ENCODE measurements around the gene SLC25A23. TPM values are rescaled to one million over a fixed set of nuclear protein-coding genes. Genes with fewer than 3 reads are reported as not detected.
A peak's percentile ranks its signal among the peaks of the same experiment; 100 is the strongest.

The SLC25A23 gene
- total RNA-seq, 1 experiment from 2014 or later = 59.5 TPM

DNA sequence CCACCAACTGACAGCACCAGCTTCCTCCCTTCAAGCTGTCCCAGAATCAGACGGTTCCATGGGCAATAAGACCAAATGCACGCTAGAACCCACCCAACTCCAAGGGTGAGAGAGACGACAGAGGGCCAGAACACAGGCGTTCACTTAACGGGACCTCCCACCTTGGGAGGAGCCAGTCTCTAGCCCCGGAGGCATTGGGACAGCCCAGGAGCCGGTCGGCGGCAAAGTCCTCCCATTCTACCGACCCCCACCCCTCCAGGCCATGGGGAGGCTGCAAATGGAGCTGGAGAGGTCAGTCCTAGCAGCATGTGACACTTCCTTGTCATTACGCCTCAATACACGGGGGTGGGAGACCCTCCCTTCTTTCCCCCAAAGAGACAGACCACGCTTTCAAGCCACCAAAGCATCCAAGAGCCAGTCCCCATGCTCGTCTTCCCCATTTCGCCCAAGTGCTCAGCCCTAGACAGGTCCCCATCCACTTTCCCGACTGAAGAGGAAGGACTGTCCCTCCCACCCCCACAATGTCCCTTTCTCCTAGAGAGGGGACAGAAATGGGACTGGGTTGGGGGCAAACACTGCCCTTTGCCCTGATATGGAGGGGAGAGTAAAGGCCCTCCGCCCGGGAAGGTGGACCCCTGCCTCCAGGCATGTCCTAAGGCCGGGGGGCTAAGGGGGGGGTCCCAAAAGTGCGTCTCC is 35.9 kb downstream of the SLC25A23 start:
- no peaks in the 10 kb centered on the region for H3K27me3 ChIP-seq (ENCODE audit: insufficient read depth, low read depth)
- H3K9me3 ChIP-seq (ENCODE audit: insufficient read depth, low read depth) = no peaks in the 10 kb centered on the region
- no peaks in the 10 kb centered on the region for H3K36me3 ChIP-seq (ENCODE audit: low read depth)
- no peaks in the 10 kb centered on the region for H3K9me2 ChIP-seq (ENCODE audit: insufficient read depth)
- TF ChIP-seq, protein P1, sequence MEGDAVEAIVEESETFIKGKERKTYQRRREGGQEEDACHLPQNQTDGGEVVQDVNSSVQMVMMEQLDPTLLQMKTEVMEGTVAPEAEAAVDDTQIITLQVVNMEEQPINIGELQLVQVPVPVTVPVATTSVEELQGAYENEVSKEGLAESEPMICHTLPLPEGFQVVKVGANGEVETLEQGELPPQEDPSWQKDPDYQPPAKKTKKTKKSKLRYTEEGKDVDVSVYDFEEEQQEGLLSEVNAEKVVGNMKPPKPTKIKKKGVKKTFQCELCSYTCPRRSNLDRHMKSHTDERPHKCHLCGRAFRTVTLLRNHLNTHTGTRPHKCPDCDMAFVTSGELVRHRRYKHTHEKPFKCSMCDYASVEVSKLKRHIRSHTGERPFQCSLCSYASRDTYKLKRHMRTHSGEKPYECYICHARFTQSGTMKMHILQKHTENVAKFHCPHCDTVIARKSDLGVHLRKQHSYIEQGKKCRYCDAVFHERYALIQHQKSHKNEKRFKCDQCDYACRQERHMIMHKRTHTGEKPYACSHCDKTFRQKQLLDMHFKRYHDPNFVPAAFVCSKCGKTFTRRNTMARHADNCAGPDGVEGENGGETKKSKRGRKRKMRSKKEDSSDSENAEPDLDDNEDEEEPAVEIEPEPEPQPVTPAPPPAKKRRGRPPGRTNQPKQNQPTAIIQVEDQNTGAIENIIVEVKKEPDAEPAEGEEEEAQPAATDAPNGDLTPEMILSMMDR (conservative IDR thresholded peaks at IDR 0.05) = no peak
- no peak for TF ChIP-seq EZH2 (IDR thresholded peaks at IDR 0.05; ENCODE audit: low read depth)
- H3K79me2 ChIP-seq (ENCODE audit: low read depth) = peaks cover 40% of the 10 kb centered on the region
- CTCF ChIA-PET = no interaction called here
- H3K4me2 ChIP-seq = peak overlapping the region; percentile 87
- POLR2A ChIA-PET (ENCODE audit: unreplicated experiment) = interaction anchor here (0.6 kb wide), 1 partner anchor 227 kb away, joined by 3 read pairs; no protein-coding TSS in a partner anchor
- no peaks in the 10 kb centered on the region for H3F3A ChIP-seq (ENCODE audit: insufficient read depth, low read depth)
- H3K4me3 ChIP-seq = peak overlapping the region; percentile 75
- peaks cover 44% of the 10 kb centered on the region for H4K20me1 ChIP-seq (ENCODE audit: insufficient read depth)
- intact Hi-C loops (cut with micrococcal nuclease; ENCODE audit: unreplicated experiment) = loop anchor here (5.0 kb wide), 1 partner anchor 39 kb away; the partner anchor contains the start of gene CRB3
- no peak overlapping the region for H3K27ac ChIP-seq
- H3K4me1 ChIP-seq (replicated peaks; ENCODE audit: insufficient read depth) = peaks cover 10% of the 10 kb centered on the region
- peak in 1 of 2 experiments; percentile 46 for DNase-seq
- BruUV-seq (replicated peaks) = no TSS peak
- H2AFZ ChIP-seq = no peak overlapping the region

DNA sequence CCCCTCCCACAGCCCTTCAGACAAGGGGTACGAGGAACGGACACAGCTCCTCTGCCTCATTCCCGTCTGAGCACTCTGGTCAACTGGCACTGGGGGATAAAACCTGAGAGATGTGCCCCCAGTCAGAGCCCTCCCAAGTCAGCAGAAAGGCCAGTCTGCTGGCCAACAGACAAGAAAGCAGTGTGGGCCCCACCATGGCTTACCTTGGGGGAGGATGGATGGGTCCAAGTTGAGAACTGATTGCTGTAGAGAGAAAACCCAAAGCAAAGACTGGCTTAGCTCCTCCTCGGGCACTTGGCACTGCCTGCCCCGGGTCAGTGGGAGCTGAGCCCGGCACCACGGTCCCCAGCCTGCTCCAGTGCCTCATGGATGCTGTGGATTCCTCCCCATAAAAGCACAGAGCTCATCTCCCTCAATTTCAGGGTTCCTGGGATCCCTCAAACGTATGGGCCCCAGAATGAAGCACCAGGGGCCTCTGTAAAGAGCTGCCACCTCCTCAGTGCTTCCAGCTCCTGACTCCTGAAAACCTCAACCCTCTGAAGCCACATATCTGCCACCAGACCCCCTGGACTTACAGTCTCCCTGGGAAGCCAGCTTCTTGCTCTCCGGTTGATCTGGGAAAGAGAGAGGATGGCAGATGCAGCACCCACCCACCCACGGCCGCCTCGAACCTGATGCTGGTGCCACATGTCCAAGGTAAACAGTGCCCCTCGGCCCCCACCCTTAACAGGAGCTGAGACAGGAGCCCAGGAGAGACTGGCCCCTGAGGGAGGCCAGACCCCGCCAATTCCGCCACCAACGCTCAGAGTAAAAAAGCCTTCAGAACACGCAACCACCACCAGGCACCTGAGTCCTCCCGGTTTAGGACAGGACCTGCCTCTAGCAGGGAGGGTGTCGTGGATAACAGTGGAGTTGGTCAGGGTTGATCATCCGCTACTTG is 38.2 kb downstream of the SLC25A23 start:
- TF ChIP-seq, protein P1 (conservative IDR thresholded peaks at IDR 0.05) = no peak
- TF ChIP-seq EZH2 (IDR thresholded peaks at IDR 0.05; ENCODE audit: low read depth) = no peak
- no TSS peak for BruUV-seq (replicated peaks)
- DNase-seq = no peak
- H3K27ac ChIP-seq = no peak overlapping the region
- H2AFZ ChIP-seq = no peak overlapping the region
- H3K4me1 ChIP-seq (replicated peaks; ENCODE audit: insufficient read depth) = peaks cover 10% of the 10 kb centered on the region
- ChIA-PET CTCF (interaction anchor here (0.6 kb wide), 1 partner anchor 11 kb away, joined by 8 read pairs; no protein-coding TSS in a partner anchor), POLR2A (ENCODE audit: unreplicated experiment) (no interaction called here)
- H3K79me2 ChIP-seq (ENCODE audit: low read depth) = peaks cover 40% of the 10 kb centered on the region
- no peaks in the 10 kb centered on the region for H3K9me3 ChIP-seq (ENCODE audit: insufficient read depth, low read depth)
- H3K4me3 ChIP-seq = no peak overlapping the region
- no peaks in the 10 kb centered on the region for H3K27me3 ChIP-seq (ENCODE audit: insufficient read depth, low read depth)
- intact Hi-C loops (cut with micrococcal nuclease; ENCODE audit: unreplicated experiment) = loop anchor here (5.0 kb wide), 1 partner anchor 41 kb away; the partner anchor contains the start of gene CRB3
- no peaks in the 10 kb centered on the region for H3K36me3 ChIP-seq (ENCODE audit: low read depth)
- H4K20me1 ChIP-seq (ENCODE audit: insufficient read depth) = peaks cover 49% of the 10 kb centered on the region
- H3K4me2 ChIP-seq = no peak overlapping the region
- no peaks in the 10 kb centered on the region for H3F3A ChIP-seq (ENCODE audit: insufficient read depth, low read depth)
- no peaks in the 10 kb centered on the region for H3K9me2 ChIP-seq (ENCODE audit: insufficient read depth)

DNA sequence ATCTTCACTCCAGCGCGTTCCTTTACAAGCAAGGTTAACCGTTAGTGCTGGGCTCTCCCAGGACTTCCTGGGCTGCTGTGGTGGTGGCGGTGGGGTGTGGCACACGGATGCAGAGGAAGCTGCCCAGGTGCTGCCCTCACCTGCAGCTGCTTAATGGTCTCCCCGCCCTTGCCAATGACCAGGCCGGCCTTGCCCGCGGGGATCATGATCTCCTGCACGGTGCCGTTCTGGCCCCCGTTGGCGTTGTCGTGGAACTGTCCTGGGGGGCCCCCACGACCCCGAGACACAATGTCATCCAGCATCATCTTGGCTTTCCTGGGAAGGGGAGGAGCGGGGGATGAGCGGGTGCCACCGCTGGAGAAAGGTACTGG is 41.0 kb downstream of the SLC25A23 start:
- CTCF ChIA-PET = interaction anchor here (0.7 kb wide), 1 partner anchor 409 kb away, joined by 3 read pairs; no protein-coding TSS in a partner anchor
- intact Hi-C loops (cut with micrococcal nuclease; ENCODE audit: unreplicated experiment) = no loop called here

More for the DNA sequence above, 41.0 kb downstream of the SLC25A23 start:
- Histone ChIP-seq H3K4me1 (replicated peaks; ENCODE audit: insufficient read depth) (peaks cover 10% of the 10 kb centered on the region), H3F3A (ENCODE audit: insufficient read depth, low read depth) (no peaks in the 10 kb centered on the region; the same call in 1 of the 2 replicates), H3K9me2 (ENCODE audit: insufficient read depth) (no peaks in the 10 kb centered on the region), H3K36me3 (ENCODE audit: low read depth) (no peaks in the 10 kb centered on the region), H3K79me2 (ENCODE audit: low read depth) (peaks cover 34% of the 10 kb centered on the region), H3K4me2 (no peak overlapping the region), H3K9me3 (ENCODE audit: insufficient read depth, low read depth) (no peaks in the 10 kb centered on the region), H3K4me3 (no peak overlapping the region), H3K27me3 (ENCODE audit: insufficient read depth, low read depth) (no peaks in the 10 kb centered on the region), H3K27ac (no peak overlapping the region), H2AFZ (no peak overlapping the region), H4K20me1 (ENCODE audit: insufficient read depth) (peaks cover 44% of the 10 kb centered on the region)
- BruUV-seq (replicated peaks) = no TSS peak
- no peak for DNase-seq
- no peak for TF ChIP-seq EZH2 (IDR thresholded peaks at IDR 0.05; ENCODE audit: low read depth)
- TF ChIP-seq, protein P1 (conservative IDR thresholded peaks at IDR 0.05) = no peak
- POLR2A ChIA-PET (ENCODE audit: unreplicated experiment) = no interaction called here
